ENCODE results near the gene FOXP1. TPM values are rescaled to one million over a fixed set of nuclear protein-coding genes. Genes with fewer than 3 reads are reported as not detected.
A peak's percentile ranks its signal among the peaks of the same experiment; 100 is the strongest.
"Not testable (repeated sequence)": the region's sequence is repeated elsewhere in the genome, so short reads cannot be mapped to it uniquely, and the experiment has no call there.

FOXP1 gene
- total RNA-seq, 1 donor from 2014 or later, result 26.1 TPM

- H3K4me3 ChIP-seq (ENCODE audit: low read depth, low read length), result no peak overlapping the region
- no peak for DNase-seq (ENCODE audit: low read depth)
- TF ChIP-seq CTCF (conservative IDR thresholded peaks at IDR 0.05; ENCODE audit: low read depth, low read length), result no peak
Observed at GRCh38 chr3:70981231-70981880, 602.2 kb downstream of the FOXP1 start.

- H3K4me3 ChIP-seq (ENCODE audit: low read depth, low read length), result no peak overlapping the region
- no peak for DNase-seq (ENCODE audit: low read depth)
- no peak for TF ChIP-seq CTCF (conservative IDR thresholded peaks at IDR 0.05; ENCODE audit: low read depth, low read length)
Observed at GRCh38 chr3:70980646-70981170, 602.8 kb downstream of the FOXP1 start.

- no peak overlapping the region for H3K4me3 ChIP-seq (ENCODE audit: low read depth, low read length)
- DNase-seq (ENCODE audit: low read depth), result no peak
- no peak for TF ChIP-seq CTCF (conservative IDR thresholded peaks at IDR 0.05; ENCODE audit: low read depth, low read length)
Observed at GRCh38 chr3:70979983-70980645, 603.4 kb downstream of the FOXP1 start.

DNA sequence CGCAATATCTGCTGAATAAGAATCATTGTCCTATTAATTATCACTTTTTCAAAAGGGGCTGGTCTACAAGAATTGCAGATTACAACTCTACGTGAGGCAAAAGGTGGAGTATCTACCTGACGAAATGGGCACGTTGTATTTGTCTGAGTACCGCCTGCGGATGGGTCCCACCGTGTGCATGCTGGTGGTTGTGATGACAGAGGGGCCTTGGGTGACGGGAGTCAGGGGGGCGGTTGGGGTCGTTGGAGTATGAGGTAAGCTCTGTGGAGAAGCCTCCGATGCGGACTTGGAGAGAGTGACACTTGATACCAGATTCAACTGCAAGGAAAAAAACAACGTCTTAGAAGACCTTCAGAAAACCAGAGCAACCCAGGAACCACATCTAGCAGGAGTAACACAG, 605.8 kb downstream of the FOXP1 start:
- no peak overlapping the region for H3K4me3 ChIP-seq (ENCODE audit: low read depth, low read length)
- no peak for DNase-seq (ENCODE audit: low read depth)
- no peak for TF ChIP-seq CTCF (conservative IDR thresholded peaks at IDR 0.05; ENCODE audit: low read depth, low read length)

DNA sequence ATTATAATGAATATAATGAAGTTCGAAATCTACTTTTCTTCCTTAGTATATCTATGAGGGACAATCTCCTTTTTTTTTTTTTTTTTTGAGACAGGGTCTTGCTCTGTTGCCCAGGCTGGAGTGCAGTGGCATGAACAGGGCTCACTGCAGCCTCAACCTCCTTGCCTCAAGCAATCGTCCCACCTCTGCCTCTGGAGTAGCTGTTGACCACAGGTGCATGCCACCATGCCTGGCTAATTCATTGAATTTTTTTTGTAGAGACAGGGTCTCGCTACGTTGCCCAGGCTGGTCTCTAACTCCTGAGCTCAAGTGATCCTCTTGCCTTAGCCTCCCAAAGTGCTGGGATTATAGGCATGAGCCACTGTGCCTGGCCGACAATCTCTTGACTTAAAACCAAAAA, 607.5 kb downstream of the FOXP1 start:
- not testable (repeated sequence) for H3K4me3 ChIP-seq (ENCODE audit: low read depth, low read length); DNase-seq (ENCODE audit: low read depth)

GRCh38 chr3:70974747-70975146, 608.8 kb downstream of the FOXP1 start:
- DNase-seq (ENCODE audit: low read depth), result no peak
- TF ChIP-seq CTCF (conservative IDR thresholded peaks at IDR 0.05; ENCODE audit: low read depth, low read length), result no peak
- no peak overlapping the region for H3K4me3 ChIP-seq (ENCODE audit: low read depth, low read length)

GRCh38 chr3:70973558-70973957, 610.0 kb downstream of the FOXP1 start:
- no peak for TF ChIP-seq CTCF (conservative IDR thresholded peaks at IDR 0.05; ENCODE audit: low read depth, low read length)
- no peak overlapping the region for H3K4me3 ChIP-seq (ENCODE audit: low read depth, low read length)
- peak; percentile 19 for DNase-seq (ENCODE audit: low read depth)
